Measurements from ENCODE around the gene NR1I2.

NR1I2 gene

DNA sequence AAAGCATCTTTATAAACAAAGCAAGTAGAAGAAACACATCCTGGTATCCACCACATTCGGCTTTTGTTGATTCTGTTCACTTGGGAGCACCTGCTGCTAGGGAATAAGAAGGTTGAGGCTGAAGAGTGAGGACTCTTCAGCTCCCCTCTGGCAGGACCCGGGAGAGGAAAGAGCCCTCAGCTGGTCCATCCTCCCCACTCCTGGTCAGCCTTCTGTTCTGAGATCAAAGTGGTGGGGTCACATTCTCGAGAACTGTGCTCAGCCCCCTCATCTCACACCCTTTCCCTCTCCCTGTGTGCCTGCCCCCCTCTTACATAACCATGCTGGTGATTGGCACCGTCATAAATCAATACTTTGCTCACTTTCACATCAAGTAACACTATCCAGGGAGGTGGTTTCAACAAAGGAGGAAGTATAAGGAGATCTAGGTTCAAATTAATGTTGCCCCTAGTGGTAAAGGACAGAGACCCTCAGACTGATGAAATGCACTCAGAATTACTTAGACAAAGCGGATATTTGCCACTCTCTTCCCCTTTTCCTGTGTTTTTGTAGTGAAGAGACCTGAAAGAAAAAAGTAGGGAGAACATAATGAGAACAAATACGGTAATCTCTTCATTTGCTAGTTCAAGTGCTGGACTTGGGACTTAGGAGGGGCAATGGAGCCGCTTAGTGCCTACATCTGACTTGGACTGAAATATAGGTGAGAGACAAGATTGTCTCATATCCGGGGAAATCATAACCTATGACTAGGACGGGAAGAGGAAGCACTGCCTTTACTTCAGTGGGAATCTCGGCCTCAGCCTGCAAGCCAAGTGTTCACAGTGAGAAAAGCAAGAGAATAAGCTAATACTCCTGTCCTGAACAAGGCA lies at the start of gene NR1I2:
Gene NR1I2, plus strand, starts transcription at position 772 of the 869 bp plus-strand sequence.
- no peak for DNase-seq

DNA sequence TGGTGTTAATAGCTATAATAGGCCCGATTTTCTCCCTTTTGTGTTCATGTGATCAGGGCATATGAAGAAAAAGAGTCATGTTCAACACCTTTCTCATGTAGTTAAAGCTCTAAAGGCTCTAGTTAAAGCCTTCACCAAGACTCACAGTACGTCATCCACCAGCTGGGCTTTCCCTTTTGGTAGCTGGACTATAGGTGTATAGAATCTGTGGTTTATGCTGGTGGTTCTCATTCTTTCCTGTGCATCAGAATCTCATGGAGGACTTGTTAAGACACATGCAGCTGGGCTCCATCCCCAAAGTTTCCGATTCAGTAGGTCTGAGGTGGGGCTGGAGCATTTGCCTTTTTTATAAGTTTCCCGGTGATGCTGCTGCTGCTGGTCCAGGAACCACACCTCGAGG lies 48.1 kb upstream of the NR1I2 start:
- no peak for DNase-seq

DNA sequence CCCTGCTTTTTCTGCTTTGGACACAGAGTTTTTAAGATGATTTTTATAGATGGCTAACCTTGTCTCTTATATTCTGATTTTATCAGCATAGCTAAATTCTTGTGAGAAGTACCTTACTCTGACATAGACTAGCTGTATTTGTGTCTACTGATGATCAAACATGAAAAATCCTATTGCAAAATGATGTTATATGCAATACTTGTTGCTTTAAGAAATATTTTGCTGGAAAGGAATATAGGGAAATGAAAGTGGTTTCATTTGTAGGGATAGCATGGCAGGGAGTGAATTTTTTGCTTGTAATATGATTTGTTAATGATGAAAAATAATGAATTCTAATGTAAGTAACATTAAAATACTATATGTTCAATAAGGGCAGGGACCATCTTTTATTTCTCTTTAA lies 43.2 kb upstream of the NR1I2 start:
- no peak for DNase-seq

DNA sequence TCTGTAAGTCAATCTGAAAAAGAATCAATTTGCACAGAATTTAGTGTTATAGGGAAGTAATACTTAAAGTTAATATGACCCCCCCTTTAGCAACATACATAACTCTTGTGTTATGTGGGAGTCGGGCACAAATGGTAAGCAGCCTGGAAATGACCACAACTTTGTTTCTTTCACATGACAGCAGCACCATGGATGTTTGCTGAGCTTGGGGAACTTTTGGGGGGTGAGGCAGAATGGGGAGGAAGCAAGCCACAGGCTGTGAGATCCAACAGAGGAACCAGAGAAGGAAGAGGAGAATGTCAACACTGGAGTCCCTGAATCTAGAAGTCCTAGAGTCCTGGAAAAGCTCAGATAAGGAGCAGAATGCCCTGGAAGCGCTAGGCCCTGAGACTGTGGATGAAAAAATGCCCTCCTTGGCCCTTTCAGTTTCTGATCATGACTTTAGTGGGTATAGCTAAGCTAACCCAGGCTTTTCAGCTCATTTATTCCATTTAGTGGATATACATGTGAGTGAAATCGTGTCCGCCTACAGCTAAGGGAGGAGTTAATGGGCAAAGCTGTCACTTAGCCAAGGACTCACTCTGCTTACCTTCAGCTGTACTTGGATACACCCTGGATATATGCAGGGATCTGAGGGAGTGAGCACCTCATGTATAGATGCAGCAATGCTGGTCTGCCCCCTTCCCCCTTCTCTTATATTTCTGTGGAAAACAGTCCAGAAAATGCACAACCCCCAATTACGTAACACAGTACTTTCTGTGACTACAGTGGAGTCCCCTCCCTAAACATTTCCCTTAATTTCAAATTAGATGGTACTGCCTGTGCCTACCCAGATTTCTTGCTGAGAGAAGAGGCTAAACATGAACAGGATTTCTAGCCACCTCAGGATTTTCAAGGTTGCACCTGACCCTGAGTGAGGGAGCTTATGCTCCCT lies 40.0 kb upstream of the NR1I2 start:
- no peak for DNase-seq

DNA sequence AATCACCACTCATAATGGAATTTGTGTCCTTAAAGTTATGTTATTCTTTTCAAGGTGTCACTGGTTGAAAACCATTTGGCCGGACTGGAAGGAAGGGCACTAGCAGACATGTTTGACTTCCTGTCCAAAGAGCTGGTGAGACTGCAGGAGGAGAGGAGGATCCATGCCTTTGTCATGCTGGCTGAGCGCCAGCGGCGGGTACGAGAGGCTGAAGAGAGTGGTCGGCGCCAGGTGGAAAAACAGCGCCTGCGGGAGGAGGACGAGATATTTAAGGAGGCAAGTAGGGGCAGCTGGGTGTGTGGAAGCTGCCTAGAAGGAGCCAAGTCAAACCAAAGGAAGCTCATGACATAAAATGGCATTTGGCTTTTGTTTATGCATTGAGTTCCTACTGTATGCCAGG lies 38.0 kb upstream of the NR1I2 start:
- peak; percentile 38 for DNase-seq

DNA sequence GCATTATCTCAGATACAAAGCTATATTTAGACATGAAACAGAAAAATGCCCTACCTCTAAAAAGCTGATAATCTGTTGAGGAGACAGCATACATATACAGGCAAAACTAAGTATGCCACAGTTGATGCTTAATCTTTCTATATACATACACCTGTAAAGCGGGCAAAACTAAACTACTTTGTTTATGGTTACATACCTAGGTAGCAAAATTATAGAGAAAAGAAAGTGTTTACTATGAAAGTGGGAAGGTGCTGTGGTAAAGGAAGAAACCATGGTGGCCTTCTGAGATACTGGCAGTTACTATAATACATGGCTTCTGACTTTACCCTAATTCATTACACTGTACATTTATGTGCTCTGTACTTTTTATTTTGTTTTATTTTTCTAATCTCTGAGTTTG lies 36.0 kb upstream of the NR1I2 start:
- no peak for DNase-seq

DNA sequence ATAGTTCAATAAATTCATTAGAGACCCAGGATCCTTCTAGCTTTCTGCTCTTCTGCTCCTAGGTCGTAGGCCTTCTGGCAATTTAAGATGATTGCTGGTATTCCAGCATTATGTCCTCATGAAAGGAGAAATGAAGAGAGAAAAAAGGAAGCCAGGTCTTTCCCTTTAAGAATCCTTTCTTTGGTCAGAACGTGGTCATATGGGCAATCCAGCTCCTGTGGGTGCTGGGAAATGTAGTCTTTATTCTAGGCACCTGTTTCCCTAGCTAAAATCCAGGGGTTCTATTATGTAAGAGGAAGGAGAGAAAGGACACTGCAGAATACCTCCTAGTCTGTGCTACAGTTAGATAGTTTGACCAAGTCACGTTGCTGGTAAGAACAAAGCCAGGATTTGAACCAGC lies 35.5 kb upstream of the NR1I2 start:
- DNase-seq, result no peak

DNA sequence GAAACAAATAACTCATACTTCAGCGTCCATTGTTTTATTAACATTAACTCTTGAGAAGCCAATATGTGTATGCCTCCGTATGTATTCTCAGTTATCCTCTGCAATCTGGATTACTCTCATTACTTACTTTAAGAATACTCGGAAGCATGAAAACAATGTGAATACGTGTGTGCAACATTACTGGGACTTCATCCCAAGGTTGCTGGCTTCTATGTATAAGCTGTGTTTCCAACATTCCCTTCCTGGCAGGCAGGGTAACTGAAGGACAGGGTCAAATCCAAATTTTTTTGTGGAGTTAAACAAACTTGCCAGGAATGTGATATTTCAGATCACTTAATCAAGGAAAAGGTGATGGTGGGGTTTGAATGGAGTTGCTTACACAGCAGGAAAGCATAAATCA lies 34.5 kb upstream of the NR1I2 start:
- no peak for DNase-seq

DNA sequence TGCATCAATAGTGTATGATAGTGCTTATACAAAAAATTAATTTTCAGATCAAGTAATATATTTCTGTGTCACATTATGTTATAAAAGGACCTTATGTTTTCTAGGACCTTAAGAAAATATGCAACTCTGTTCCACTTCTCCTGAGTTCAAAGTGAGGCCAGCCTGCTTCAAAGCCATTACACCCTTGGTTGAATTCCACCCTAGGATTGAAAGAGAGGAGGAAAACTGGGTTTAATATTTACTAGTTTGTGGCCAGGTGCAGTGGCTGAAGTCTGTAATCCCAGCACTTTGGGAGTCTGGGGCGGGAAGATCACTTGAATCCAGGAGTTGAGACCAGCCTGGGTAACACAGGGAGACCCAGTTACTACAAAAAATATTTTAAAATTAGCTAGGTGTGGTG lies 32.9 kb upstream of the NR1I2 start:
- no peak for DNase-seq

DNA sequence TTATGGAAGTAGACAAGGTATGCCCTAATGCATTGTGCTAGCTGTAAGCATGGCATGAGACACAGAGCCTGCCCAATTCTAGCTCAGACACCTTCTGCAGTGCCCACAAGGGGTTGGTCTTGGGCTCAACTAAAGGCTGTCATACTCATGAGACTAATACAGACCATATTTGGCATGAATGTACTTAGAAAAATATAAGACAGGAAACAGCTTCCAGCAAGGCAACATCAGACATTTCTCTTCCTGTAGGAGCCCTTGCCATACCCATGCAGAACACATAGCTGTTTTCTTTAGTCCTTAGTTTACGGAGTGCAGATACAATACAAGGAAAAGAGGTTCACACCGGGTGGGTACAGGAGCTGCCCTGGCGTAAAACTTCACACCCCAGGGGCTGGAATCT lies 30.5 kb upstream of the NR1I2 start:
- no peak for DNase-seq

DNA sequence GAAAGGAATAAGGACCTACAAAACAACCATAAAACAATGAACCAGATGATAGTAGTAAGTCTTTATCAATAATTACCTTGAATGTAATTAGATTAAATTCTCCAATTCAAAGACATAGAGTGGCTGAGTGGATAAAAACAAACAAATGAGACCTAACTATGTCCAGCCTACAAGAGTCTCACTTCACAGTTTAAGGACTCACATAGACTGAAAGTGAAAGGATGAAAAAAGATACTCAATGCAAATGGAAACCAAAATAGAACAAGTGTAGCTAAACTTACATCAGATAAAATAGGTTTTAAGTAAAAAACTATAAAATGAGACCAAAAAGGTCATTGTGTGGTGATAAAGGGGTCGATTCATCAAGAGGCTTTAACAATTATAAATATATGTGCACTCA lies 21.9 kb upstream of the NR1I2 start:
- no peak for DNase-seq

DNA sequence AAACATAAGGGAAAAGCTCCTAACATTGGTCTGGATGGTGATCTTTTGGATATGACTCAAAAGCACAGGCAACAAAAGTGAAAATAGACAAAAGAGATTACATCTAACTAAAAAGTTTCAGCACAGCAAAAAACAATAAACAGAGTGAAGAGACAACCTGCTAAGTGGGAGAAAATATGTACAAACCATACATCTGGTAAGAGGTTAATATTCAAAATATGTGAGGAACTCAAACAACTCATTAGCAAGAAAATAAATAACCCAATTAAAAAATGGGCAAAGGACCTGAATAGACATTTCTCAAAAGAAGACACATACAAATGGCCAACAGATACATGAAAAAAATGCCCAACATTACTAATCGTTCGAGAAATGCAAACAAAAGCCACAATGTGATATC lies 19.0 kb upstream of the NR1I2 start:
- DNase-seq, result no peak

DNA sequence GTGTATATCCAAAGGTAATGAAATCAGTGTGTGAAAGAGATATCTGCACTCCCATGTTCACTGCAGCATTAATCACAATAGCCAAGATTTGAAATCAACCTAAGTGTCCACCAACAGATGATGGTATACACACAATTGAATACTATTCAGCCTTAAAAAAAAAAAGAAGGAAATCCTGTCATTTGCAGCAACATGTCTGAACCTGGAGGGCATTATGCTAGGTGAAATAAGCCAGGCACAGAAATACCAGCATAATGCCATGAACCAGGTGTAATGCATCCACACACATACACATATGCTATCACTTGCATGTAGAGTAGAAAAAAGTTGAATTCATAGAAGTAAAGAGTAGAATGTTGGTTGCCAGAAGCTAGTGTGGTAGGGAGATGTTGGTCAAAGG lies 18.4 kb upstream of the NR1I2 start:
- no peak for DNase-seq

DNA sequence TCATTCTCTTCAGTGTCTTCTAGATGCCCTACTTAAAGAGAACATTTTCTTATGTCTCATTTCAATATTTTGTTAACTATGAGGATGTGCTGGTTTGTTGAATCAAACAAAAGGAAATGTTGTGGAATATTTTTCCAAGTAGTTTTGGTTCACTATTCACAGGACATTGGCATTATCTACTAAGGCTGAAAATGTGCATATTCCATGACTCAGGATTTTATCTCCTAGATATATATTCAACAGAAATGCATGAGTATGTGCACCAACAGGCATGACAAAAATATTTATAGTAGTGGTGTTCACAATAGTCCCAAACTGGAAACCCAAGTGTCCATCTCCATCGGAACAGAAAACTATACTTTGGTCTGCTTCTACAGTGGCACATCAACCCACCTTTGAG lies 16.7 kb upstream of the NR1I2 start:
- no peak for DNase-seq

DNA sequence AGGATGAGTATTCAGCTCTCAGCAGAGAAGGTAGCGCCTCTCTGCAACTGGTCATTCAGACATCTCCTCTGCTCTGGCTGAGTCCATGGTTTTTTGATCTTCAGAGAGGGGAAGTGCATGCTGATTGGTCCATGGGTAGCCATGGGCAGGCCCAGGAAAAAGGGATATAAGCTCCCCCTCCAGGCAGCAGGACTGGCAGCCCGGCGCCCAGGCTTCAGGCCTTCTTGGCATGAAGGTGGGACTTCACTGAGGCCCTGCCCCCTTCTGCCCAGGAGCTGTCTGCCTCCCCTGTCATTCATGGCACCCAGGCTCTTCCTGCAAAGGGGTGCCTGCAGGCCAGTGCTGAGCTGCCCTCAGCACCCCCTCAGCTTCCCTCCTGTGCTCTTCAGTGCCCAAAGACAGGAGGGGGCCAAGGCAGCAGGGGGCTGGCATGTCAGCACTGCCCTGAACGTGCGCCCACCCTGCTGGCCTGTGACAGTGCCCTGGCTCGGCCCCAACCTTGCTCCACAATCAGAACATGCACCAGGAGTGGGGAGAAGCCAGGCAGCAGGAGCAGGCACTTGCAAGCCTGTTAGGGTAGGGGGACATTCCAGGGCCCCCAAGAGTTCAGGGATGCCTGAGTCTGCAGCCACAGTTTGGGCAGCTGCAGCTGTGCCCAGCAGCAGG lies 13.8 kb upstream of the NR1I2 start:
- DNase-seq, result no peak

DNA sequence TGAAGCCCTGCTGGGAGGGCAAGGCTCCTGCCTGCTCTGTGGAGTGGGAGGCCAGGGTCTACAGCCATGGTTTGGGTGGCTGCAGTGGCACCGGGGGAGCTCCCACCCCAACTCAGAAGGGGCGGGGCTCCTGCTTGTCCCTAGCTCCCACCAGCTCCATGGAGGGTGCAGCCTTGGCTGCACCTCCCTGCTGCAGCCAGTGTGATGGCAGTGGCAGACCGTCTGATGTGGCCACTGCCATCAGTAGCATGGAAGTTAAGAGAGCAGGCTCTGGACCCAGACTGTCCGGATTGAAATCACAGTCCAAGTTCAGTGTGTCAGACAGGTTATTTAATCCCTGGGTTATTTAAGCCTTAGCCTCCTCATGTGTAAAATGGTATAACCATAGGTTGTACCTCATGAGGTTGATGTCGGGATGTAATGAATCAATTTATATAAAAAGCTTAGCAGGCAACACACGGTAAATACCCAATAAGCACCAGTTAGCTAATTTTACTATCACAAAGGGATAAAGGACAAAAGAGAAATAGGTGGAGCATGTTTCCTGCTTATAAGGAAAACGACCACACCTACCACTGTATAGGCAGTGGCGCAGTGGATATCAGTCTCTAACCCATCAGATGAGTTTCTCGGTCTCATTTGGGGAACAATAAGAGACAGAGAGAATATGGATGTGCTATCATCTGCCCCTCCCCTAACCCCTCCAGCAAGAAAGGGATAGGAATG lies 13.1 kb upstream of the NR1I2 start:
- DNase-seq, result no peak

DNA sequence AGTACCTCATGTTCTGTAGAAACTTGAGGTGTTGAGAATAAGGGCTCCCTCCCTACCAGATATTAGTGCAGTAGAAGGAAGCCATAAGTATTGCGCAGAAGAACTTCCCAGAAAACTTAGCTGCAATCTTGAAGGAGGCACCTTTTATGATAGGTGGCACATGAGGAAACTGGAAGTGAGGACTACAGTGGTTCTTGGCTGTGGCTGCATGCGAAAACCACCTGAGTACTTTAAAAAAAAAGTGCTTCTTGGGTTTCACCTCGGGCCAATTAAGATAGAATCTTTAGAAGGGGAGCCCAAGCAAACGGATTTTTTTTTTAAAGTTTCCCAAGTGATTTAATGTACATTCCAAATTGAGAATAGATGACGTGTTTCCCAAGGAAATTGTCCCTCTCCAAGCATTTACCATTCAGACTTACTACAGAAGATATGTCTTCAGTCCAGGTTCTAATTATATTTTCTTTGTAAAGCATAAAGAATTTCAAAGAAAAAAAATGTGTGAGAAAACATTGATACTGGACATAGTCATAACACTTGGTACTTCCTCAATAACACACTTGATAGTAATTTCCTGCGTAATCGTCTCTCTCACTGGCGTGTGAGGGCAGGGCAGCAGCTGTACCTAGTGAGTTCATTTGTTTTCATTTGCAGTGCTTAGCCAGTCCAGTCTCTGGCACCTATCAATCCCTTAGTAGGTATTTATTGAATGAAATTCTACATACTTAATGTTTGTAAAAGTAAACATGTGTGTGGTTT lies 12.3 kb upstream of the NR1I2 start:
- no peak for DNase-seq

DNA sequence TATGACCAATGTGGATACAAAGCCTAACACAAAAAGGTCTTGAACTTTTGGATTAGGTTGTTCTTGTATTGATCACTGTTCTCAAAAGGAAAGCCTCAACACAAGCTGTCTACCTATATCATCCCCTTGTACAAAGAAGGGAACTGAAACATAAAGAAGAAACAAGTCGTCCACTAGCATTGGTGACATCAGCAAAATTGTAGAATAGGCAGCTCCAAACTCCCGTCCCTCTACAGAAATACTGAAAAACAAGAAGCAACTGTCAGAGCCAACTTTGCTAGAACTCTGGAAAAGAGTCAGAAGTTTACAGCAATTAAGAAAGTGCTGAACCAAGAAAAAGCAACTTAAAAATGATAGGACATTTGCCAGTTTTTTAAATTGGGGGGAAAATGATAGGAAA lies 7.5 kb upstream of the NR1I2 start:
- no peak for DNase-seq

DNA sequence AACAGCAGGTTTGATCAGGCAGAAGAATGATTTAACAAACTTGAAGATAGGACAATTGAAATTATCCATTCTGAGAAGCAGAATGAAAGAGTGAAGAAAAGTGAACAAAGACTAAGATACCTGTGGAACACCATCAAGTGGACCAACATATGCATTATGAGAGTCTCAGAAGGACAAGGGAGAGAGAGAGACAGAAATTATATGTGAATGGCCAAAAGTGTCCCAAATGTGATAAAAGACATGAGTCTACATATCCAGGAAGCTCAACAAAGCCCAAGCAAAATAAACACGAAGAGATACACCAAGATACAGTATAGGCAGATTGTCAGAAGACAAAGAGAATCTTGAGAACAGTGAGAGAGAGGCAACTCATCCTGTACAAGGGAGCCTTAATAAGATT lies 5.6 kb upstream of the NR1I2 start:
- no peak for DNase-seq

DNA sequence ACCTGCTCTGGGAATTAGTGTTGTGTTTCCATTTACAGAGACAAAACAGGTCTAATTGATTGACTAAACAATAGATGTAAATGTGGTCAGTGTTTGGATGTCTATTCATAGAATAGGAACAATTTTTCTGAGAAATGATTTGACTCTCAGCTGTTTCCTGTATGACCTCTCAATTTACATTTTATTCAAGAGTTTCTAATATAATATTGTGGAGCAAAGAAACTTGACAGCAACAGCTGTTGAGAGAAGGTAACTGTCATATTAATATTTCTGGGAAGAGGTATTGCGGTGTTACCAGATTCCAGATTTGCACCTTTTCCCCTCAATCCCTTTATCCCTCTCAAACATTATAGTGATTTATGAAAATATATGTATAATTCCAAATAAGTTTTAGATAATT lies 3.7 kb upstream of the NR1I2 start:
- no peak for DNase-seq

DNA sequence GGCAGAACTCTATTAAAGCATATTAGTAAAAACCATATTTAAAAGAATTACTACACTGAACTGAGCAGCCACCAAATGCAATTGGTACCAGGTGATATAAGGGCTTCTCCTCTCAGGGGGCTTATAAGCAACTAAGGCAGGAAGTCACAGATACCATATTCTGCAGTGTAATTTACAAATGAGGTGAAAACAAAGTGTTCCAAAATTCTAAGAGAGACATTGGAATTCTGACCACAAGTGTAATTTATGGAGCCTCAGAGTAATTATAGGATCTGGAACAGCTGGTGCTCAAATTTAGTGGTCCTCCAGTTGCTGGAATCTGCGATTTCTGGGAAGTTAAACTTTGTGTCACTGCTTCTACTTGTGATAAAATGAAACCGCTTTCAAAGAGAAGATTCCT lies 3.1 kb upstream of the NR1I2 start:
- DNase-seq, result no peak

DNA sequence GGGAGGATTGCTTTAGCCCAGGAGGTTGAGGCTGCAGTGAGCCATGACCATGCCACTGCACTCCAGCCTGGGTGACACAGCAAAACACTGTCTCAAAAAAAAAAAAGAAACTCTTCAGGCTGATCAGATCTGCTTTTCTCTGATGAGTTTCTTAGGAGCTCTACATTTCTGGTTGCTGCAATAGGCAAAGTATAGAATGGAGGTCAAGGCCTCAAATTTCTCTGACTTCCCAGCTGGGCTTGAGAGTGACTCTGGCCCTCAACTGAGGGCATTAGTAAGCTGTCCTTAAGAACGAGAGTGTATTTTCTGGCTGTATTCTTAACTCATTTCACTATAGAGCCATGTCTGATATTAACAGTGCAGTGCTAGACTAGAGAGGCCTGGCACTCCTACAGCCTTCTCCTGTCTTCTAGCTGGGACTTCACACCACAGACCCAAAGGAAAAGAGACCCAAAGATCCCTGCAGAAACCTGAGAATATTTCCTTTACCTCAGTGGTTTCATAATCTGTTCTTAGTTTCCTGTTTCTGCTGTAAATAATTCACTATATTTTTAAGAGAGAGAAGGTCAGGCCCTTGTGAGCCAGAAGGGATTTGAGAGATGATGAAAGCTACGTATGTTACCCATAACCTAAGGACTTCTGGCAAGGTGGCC lies 2.0 kb upstream of the NR1I2 start:
- no peak for DNase-seq

Data from NCI-H1105 (cell line).